D341Med (cell line): ENCODE data around the gene CREB5.
"Not testable (repeated sequence)": the region's sequence is repeated elsewhere in the genome, so short reads cannot be mapped to it uniquely, and the experiment has no call there.

ENCODE experiments used
- DNase-seq: peaks from one replicate; pipeline ENCODE4 v3.0.0; 2012; ENCODE audit warnings: low spot score

CREB5 gene

DNA sequence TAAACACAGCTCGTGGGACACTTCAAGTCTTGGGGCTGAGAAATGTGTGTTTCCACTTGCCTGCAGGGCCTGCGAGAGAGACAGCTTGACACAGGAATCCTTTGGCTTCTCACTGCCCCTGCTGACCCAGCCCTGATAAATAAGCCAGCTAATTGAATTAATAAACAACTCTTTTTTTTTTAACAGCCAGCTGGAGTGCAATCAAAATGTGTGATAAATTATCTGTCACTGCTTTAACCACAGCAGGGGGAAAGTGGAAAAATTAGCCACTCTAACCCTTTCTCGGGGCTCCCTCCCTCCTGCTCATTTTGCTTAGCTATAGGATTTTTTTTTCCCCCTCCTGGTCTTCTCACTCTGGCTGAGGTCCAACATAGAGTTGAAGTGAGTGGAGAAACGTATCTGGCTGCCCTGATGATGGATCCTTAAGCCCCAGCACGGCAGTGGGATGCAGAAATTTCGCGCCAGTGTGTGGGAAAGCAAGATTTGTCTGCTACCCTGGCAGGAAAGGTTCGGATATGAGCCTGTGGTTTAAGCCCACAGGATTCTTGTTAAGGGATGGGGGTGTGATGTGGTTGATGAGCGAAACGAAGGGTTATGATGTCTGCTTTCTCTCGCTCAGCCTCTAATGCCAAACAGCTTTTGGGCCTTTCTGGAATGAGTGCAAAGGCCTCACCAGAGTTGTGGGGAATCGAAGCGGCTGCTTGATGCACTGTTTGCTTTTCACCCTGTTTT lies 372.0 kb downstream of the CREB5 start:
- no peak for DNase-seq

DNA sequence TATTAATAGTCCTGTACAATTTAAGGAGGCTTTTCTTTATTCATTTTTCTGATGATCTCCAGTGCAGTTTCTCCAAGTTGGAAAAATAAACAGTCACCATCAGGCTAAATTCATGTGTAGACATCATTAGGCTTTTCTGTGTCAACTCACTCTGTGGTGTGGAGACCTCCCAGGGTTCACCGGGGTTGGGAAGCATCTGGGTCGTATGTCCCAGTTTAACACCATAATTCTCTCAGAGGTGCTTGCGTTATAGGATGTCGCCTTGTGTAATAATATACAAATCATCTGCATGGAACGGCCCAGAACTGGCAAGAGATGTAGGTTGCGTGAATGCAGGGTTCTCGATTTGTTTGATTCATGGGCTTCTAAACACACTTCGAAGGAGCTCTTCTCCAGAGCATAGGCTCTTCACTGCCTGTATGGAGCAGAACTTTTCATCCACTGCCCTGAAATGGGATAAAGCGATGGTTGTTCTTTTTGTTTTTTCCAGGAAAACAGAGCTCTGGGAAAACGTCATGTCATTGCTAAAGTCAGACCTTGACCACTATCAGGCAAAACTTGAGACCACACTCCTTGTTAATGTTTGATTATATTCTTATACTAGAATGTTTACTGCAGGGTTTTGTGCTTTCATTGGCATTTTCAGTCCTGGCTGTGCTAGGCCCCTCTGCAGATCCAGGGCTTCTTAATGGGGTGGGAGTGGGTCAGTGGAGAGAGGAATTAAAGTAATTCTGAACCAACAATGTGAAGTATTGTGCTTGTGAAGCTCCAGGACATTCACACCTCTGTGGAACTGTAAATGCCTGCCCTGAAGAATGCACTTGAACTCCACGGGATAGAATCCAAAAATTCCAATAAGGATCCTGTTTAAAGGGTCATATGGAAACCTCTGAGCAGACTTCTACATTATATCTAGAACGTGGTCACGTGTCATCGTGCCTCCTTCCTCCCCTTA lies 373.0 kb downstream of the CREB5 start:
- DNase-seq, result no peak

DNA sequence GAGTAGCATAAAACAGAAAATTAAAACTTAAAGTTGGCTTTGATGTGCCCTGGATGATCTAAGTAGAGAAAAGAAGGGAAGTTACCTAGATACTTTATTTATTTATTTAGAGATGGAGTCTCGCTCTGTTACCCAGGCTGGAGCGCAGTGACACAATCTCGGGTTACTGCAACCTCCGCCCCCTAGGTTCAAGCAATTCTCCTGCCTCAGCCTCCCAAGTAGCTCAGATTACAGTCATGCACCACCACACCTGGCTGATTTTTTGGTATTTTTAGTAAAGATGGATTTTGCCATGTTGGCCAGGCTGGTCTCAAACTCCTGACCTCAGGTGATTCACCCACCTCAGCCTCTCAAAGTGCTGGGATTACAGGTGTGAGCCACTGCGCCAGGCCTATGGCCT lies 373.8 kb downstream of the CREB5 start:
- not testable (repeated sequence) for DNase-seq

DNA sequence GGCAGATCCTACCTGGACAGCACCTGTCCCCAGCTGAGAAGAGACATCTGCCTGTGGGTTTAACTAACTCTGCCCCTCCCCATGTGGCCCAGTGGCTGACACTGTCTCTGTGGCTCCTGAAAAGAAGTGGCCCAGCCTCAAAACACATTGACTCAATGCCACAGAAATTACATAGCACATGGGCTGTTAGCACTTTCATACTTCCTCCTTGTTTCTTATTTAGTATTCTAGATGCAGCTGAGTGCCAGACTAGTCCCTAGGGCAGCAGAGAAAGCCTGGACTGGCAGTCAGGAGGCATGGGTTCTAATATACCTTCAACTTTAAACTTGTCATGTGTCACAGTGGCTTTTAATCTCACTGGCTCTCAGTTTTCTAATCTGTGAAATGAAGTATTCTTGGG lies 374.8 kb downstream of the CREB5 start:
- DNase-seq, result no peak

DNA sequence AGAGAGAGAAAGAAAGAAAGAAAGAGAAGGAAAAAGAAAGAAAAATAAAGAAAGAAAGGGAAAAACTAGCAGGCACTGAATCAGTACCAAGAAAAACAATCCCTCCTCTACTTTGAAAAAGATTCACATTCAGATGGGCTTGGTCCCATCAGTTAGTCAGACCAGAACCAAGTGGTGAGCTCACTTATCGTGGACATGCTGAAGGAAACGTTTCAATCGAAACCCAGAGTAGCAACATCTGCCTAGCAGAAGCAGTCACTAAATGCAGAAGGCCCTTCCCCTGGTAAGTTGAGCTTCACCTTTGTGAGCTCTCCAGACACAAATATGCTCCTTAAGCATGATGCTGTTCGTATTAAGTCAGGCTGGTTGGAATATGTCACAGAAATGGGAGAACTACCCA lies 378.1 kb downstream of the CREB5 start:
- DNase-seq, result no peak

DNA sequence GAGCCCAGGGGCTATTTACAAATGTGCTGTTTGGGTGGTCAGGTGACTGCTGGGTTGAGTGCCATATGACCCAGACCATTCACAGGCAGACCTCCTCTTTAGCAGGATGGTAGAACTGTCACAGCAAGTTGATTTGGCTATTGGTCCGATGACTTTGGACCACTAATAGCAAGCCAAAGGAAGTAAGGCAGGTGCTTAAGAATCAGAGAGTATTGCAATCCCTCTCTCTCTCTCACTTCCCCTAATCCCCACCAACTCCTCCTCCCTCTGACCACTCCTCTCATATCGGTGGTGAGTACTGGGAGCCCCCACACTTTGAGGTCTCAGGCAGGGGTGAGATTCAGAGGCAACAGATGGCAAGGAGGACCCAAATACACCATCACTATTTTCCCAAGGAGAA lies 380.5 kb downstream of the CREB5 start:
- no peak for DNase-seq

DNA sequence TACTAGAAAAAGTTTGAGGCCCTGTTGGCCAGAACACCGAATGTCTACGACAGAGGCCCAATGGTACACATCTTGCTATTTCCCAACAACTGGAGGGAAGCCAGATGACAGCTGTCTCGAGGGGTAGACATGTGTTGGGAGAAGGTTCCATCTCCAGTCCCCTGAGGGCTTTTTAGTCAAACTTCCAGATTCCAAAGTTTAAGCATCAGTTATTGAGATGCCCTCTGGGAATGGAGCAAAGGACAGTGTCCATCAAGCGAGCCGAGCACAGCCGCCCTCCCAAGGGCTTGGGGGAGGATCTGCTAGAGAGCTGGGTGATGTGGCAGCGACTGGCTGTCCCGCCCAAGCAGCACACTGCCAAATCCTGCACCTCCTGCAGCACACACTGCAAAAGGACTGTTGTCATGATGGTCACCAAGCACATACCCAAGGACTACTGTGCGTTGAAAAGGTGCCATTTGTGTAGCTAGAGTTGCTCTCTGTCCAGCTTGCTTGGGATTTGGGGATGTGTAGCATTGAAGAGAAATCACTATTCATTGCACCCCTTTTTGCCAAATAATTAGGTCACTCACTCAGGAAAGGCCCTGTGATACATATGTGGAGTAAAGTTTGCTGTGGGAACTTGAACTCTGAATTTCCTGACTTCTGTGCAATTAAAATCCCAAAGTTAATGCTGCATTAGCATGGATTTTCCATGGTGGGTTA lies 381.2 kb downstream of the CREB5 start:
- no peak for DNase-seq

DNA sequence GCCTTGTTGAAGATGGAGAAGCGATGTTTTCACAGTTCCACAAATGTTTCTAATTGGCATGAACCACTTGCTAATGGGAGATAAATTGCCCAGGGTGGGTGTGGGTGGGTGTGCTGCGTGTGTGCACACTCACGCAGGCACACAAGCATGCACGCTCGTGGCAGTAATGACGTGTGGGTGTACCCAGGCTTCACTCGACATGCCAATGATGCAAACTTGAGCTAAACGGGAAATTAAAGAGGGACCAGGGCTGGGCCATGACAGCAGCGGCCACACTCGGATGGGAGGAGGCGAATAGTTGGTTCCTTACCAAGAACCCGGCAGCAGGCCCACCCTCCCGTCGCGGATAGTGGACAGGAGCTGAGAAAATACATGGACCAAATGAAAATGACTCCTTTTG lies 386.0 kb downstream of the CREB5 start:
- DNase-seq, result no peak

DNA sequence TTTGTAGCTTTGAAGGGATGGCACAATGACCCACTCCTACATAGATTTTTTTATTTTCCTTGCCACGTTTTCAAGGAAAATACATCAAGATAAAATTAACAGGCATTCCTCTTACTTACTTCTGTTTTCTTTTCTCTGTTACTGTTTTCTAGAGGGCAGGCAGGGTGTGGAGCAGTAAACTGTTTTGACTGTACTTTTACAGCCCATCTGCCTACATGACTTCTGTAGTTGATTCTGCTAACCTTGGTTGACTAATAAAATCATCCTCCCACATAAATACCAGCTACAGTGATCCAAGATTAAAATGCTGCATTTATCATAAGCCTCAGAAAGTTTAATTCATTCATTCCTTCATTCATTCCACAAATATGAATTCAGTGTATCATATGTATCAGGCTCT lies 387.3 kb downstream of the CREB5 start:
- DNase-seq, result no peak

DNA sequence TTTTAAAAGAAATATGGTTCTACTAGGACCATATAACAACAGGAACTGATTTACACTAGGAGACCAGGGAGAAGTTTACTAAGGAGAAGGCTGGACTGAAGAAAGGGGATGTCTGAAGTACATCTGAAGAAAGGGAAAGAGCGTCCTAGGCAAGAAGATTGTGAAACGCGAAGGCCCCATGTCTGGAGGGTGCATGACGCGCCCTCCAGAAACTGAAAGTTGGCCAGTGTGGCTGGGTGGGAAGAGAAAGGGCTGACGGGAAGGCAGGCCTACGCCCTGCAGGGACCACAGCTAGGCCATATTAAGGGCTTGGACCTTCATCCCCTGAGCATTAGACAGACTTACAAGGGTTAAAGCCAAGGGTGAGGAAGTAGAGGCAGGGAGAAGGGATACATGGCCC lies 387.8 kb downstream of the CREB5 start:
- no peak for DNase-seq

DNA sequence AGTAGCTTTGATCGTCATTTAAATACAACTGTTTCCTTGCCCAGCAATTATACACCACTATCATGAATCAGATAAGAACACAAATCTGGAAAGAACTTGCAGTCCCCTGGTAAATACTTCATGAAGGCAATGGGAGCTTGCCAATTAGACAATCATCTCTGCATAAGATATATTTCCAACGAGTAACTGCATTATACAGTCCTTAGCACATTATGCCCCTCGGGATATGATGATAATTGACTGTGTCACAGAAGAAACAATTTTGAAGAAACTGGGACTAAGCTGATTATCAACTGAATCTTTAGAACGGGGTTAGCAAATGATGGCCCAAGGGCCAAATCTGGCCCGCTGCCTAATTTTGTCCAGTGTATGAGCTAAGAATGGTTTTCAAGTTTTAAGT lies 390.1 kb downstream of the CREB5 start:
- no peak for DNase-seq

DNA sequence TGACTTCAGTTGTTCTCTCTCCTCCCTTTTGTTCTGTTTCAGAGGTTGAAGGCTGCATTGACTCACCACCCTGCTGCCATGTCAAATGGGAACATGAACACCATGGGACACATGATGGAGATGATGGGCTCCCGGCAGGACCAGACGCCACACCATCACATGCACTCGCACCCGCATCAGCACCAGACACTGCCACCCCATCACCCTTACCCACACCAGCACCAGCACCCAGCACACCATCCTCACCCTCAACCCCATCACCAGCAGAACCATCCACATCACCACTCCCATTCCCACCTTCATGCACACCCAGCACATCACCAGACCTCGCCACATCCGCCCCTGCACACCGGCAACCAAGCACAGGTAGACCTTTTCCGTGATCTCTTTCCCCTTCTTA lies 391.8 kb downstream of the CREB5 start:
- DNase-seq, result no peak

DNA sequence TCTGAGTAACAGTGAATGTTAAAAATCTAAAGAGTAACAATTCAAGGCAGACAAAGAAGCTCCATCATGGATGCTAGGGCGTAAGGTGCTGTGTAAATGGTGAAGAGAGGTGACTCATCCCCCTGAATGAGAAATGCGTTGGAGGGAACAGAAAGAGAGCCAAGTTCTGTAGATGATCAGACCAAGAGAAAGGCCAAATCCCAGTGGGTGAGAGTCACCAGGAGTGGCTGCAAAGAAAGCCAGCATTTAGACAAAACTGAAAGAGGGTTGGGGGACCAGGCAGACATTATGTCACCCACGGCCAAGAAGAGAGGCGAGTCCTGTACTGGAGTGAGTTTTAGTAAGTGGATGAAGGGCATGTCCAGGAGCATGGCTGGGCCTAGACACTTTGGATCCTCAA lies 392.7 kb downstream of the CREB5 start:
- DNase-seq, result no peak

DNA sequence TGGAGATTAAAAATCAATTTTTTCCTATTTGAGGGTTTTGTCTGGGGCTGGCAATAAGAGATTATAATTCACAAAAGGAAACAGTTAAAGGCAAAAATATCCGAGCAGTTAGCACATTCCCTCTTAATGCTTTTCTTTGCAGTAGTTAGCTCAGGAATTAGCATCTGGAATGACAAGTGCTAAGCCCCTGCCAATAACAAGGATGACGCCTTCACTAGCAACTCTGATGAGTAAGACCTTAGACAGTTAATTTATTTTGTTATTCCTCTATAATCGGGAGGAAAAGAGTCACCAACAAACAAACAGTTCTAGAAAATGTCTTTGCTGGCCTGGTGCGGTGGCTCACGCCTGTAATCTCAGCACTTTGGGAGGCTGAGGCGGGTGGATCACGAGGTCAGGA lies 394.5 kb downstream of the CREB5 start:
- no peak for DNase-seq

DNA sequence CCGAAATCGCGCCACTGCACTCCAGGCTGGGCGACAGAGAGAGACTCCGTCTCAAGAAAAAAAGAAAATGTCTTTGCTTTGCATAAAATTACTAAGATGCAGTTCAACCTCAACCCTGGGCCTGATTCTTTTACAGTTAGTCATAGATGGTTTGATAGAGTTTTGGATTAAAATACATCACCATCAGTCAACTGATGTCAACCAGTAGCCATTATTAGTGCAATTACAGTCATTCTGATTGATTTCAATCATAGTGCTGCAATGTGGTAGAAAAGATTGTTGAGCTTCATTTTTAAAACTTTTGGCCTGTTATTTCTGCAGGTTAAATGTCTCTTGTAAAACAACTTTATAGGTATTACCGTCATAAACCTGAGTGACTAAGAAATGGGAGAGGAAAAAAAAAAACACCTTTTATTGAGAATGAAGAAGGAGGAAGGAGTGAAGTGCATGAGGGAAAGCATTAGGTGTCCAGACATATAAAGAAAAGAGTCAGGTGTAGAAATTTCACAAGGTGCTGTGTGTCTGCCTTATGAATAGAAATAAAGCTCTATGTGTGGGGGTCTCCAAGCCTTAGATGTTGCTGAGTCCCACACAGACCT lies 395.2 kb downstream of the CREB5 start:
- DNase-seq, result no peak

DNA sequence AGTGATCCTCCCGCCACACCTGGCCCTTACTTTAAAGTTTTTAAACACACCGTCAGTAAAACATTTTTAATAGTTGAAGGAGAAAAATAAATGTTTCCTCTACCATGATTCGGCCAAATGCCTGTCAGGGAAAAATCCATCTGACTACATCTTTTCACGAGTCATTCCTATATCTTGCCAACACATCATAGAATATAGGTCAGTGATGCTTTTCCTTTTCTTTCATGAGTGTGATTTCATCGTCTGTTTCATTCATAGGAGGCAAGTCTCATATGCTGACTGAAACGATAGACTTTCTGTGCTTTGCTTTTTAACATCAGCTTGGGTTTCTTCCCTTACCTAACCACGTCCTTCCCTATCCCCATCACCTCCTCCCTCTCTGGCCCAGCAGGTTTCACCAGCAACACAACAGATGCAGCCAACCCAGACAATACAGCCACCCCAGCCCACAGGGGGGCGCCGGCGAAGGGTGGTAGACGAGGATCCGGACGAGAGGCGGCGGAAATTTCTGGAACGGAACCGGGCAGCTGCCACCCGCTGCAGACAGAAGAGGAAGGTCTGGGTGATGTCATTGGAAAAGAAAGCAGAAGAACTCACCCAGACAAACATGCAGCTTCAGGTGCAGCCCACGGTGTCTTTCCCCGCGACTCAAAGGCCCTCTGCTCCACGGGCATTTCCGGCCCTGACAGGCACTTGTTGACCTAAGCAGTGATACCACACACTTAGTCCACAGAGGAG lies 396.6 kb downstream of the CREB5 start:
- DNase-seq, result no peak

DNA sequence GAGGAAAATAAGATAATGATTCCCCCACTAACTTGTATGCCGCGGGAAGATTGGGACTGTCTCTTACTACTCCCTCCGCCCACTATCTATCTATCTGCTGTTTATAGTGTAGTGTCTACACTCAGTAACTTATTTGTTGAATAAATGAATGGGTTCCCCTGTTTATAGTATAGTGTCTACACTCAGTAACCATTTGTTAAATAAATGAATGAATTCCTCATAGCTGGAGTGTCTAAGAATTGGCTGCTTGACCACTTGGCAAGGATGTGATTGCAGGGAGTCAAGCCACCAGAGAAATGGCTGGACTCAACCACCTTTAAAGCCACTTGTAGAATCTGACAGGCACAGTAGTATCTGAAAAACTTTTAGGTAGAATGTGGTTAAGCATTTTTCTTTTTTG lies 398.7 kb downstream of the CREB5 start:
- DNase-seq, result no peak

DNA sequence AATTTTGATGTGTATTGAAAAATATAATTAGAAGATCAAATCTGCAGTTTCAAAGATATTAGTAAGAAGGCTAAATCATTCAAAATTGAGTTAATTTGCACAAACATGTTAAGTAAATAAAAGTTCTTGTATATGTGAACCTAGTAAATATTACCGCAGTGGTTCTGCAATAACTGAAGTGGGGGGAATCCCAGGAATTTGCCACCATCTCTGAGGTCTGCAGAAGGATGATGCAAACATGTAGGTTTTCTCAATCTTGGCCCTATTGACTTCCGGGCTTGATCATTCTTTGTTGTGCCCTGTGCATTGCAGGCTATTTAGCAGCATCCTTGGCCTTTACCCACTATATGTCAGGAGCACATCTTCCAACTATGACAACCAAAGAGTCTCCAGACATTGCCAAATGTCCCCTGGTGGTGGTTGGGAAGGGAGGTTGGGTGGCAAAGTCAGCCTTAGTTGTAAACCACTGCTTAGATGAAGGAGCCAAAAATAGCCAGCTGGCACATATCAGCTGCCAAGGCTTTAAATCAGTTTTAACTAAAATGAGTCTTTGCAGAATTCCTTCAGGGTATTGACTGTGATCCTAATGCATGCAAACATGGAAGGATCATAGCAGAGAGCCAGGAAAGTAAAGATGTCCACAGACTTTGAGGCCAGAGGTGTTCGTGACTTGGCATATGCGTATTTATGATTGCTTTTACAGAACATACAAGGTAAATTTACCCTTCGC lies 399.5 kb downstream of the CREB5 start:
- no peak for DNase-seq

DNA sequence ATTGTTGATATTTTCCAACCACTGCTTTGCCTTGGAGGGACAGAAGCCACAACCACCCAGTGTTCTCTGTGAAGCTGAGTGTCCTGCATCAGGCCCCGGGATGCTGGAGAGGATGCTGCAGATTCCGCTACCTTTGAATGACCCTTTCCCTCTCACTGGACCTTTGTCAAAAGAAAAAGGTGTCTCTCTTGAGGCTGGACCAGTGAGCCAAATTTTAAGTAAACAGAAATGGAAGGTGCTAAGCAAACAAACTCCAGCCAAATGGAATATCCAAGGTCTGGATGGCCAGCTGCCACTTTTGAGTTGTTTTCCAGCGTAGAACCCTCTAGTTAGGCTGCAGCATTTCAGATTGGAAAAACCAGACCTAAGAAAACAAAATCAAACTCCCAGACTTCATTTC lies 400.3 kb downstream of the CREB5 start:
- DNase-seq, result no peak

DNA sequence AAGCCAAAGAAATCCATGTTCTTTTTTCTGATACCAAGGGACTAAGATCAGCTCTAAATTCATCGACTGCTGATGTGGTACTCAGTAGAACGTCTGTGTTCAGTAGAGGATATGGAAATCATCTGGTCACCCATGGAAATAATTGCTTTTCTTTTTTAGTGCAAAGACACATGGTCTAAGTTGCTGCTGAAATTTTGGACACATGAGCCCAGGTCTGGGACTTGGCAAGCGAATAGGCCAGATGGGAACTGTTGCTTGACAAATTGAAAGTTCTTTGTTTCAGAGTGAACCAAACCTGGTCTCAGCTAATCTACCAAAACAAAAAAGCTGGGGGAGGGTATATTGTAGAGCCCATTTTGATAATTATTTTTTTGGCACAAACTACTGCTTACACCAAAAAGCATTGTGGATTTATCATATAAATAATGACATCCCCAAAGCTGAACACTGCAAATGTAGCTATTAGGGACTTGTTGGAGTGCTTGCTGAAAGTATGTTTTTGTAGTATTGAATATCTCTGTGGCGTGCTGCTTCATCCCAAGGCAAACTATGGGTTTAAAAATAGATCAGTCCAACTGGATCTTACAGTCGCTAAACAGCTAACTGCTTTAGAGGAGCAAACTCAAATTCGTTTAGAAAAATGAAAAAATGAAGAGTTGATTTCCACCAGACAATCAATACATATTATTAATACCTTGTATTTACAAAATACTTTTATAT lies 401.1 kb downstream of the CREB5 start:
- no peak for DNase-seq
